Measurements from ENCODE around the gene PPFIA1.

DNA sequence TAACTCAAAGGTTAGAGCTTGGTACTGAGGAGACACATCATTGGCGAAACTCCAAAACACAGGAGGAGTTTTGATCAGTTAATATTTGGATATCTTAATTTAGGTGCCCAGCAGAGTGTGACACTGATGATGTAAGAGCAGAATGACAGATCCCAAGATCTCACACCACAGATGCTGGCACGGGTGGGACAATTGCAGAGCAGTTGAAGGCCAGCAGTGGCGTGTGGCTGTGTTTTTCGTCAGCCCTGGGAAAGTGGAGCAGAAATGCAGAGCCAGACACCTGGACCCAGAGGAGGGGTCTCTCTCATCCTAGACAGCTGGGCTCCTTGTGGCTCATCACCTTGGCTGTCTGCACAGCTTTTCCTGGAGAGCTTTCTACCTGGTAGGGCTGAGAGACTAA lies 68.1 kb downstream of the PPFIA1 start:
- TF ChIP-seq CTCF (conservative IDR thresholded peaks at IDR 0.05; ENCODE audit: low read length), result no peak
- TF ChIP-seq EZH2phosphoT487 (IDR thresholded peaks at IDR 0.05; ENCODE audit: borderline replicate concordance, low read depth, low read length), result no peak
